ENCODE results near the gene TRIO. TPM values are rescaled to one million over a fixed set of nuclear protein-coding genes. Genes with fewer than 3 reads are reported as not detected.

TRIO gene
- total and polyA plus RNA-seq, 3 experiments from 2014 or later, result 0.89 to 4.4 (median 4.2) TPM

DNA sequence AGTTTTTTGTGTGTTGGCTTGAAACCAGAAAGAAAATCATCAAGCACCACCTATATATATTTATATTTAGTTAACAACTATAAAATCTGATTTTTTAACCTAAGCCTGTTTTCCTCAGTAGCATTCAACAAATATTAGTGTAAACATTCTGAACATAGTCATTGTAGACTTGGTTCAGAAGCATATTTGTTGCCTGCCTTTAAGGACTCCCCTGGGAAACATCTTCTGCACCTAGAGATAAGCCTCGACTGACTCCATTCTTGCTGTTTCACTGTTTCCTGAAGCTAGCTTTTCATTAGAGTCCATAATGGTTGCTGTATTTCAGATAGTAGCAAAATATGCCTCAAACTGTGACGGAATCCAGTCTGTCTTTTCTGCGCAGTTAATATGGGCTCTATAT, 123.5 kb downstream of the TRIO start:
- Mint-ChIP-seq H3K4me1 (peaks cover 6 to 10% (median 10%) of the 10 kb centered on the region in 3 donors), H3K36me3 (peaks cover 0 to 5% (median 0%) of the 10 kb centered on the region in 3 donors), H3K27ac (no peak overlapping the region), H3K27me3 (peaks cover 13 to 52% of the 10 kb centered on the region in 2 donors), H3K4me3 (no peak overlapping the region), H3K9me3 (peaks cover 0 to 16% (median 0%) of the 10 kb centered on the region in 5 donors)
- DNase-seq, result no peak
- CTCF ChIA-PET, result no interaction called here
- POLR2A ChIA-PET, result no interaction called here
- H3K4me1 ChIP-seq (ENCODE audit: insufficient read depth, low read length), result peaks cover 5% of the 10 kb centered on the region
- H3K36me3 ChIP-seq (ENCODE audit: insufficient read depth, low read length), result no peaks in the 10 kb centered on the region
- H3K4me3 ChIP-seq (ENCODE audit: low read length), result no peak overlapping the region
- no peak overlapping the region for H3K27ac ChIP-seq (ENCODE audit: low read depth, low read length)
- no peaks in the 10 kb centered on the region for H3K27me3 ChIP-seq (ENCODE audit: insufficient read depth, low read length, poor library complexity, severe bottlenecking)
- no peaks in the 10 kb centered on the region for H3K9me3 ChIP-seq (ENCODE audit: low read length)

DNA sequence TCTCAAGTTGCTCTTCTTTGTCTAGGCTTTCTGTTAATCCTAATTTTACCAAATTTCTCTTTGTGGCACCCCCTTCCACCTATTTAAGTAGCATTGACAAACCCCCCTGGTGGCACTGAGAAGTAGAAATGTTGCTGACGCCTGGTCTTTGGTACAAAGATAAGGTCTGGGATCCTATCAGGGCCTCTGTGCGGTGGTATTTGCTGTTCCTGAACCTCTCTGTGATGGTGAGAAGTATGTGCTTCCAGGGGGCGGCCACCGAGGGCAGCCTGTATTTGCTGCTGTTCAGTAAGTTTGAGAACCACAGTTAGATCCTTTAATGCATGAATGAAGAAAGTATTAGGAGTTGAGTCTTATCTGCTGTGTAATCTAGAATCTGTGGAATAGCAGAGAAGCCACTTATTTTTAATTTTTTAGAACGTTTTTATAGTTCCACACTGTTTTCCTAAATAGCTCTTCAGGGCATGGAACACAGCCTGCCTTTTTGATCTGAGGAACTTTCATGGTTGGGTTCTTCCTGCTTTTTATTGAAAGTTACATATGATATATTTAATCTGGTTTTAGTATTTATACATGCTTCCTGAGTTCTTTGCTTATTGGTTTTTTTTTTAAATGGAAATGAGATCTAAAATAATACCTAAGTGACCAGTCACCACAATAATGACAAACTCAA, 124.2 kb downstream of the TRIO start:
- no peaks in the 10 kb centered on the region for H3K27me3 ChIP-seq (ENCODE audit: insufficient read depth, low read length, poor library complexity, severe bottlenecking)
- Mint-ChIP-seq H3K4me1 (peaks cover 6 to 10% (median 10%) of the 10 kb centered on the region in 3 donors), H3K4me3 (no peak overlapping the region), H3K9me3 (peaks cover 0 to 16% (median 0%) of the 10 kb centered on the region in 5 donors), H3K27ac (no peak overlapping the region), H3K27me3 (peaks cover 14 to 55% of the 10 kb centered on the region in 2 donors), H3K36me3 (peaks cover 0 to 8% (median 0%) of the 10 kb centered on the region in 3 donors)
- no peak for DNase-seq
- H3K4me3 ChIP-seq (ENCODE audit: low read length), result no peak overlapping the region
- no peaks in the 10 kb centered on the region for H3K9me3 ChIP-seq (ENCODE audit: low read length)
- ChIA-PET POLR2A (no interaction called here), CTCF (no interaction called here)
- no peak overlapping the region for H3K27ac ChIP-seq (ENCODE audit: low read depth, low read length)
- H3K4me1 ChIP-seq (ENCODE audit: insufficient read depth, low read length), result peaks cover 5% of the 10 kb centered on the region
- H3K36me3 ChIP-seq (ENCODE audit: insufficient read depth, low read length), result no peaks in the 10 kb centered on the region

- POLR2A ChIA-PET, result no interaction called here
Observed at GRCh38 chr5:14267991-14268708, 125.0 kb downstream of the TRIO start.

DNA sequence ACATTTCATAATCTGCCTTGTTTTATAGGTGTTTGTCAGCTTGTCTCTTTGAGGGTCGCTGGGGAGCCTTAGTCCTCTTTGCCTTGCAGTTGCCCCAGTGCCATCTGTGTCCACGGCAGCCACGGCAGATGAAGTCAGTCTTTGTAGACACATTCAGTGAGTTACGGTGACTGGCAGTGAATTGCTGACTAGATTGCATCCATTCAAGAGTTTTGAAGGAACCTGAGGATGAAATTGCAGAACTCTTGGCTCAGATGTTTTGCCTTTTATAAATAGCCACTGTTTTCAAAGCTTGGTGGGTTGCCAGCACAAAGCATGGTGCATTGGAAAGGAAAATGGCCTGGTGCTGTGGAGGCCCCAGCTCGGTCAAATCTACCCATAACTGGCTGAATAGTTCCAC, 125.6 kb downstream of the TRIO start:
- H3K27me3 ChIP-seq (ENCODE audit: insufficient read depth, low read length, poor library complexity, severe bottlenecking), result no peaks in the 10 kb centered on the region
- peaks cover 5% of the 10 kb centered on the region for H3K4me1 ChIP-seq (ENCODE audit: insufficient read depth, low read length)
- Mint-ChIP-seq H3K9me3 (peaks cover 0 to 10% (median 0%) of the 10 kb centered on the region in 5 donors), H3K36me3 (peaks cover 0 to 8% (median 0%) of the 10 kb centered on the region in 3 donors), H3K4me3 (no peak overlapping the region), H3K27me3 (peaks cover 14 to 61% of the 10 kb centered on the region in 2 donors), H3K27ac (no peak overlapping the region), H3K4me1 (peaks cover 6 to 10% (median 10%) of the 10 kb centered on the region in 3 donors)
- ChIA-PET CTCF (no interaction called here), POLR2A (no interaction called here)
- no peak for DNase-seq
- H3K9me3 ChIP-seq (ENCODE audit: low read length), result no peaks in the 10 kb centered on the region
- no peak overlapping the region for H3K4me3 ChIP-seq (ENCODE audit: low read length)
- no peaks in the 10 kb centered on the region for H3K36me3 ChIP-seq (ENCODE audit: insufficient read depth, low read length)
- no peak overlapping the region for H3K27ac ChIP-seq (ENCODE audit: low read depth, low read length)

More at GRCh38 chr5:14267991-14268708, 125.0 kb downstream of the TRIO start:
- H3K36me3 ChIP-seq (ENCODE audit: insufficient read depth, low read length), result no peaks in the 10 kb centered on the region
- Mint-ChIP-seq H3K4me1 (peaks cover 6 to 10% (median 10%) of the 10 kb centered on the region in 3 donors), H3K27ac (no peak overlapping the region), H3K4me3 (no peak overlapping the region), H3K36me3 (peaks cover 0 to 8% (median 0%) of the 10 kb centered on the region in 3 donors), H3K27me3 (peaks cover 14 to 56% of the 10 kb centered on the region in 2 donors), H3K9me3 (peaks cover 0 to 12% (median 0%) of the 10 kb centered on the region in 5 donors)
- peaks cover 5% of the 10 kb centered on the region for H3K4me1 ChIP-seq (ENCODE audit: insufficient read depth, low read length)
- H3K4me3 ChIP-seq (ENCODE audit: low read length), result no peak overlapping the region
- DNase-seq, result no peak
- CTCF ChIA-PET, result no interaction called here
- no peaks in the 10 kb centered on the region for H3K27me3 ChIP-seq (ENCODE audit: insufficient read depth, low read length, poor library complexity, severe bottlenecking)
- no peaks in the 10 kb centered on the region for H3K9me3 ChIP-seq (ENCODE audit: low read length)
- H3K27ac ChIP-seq (ENCODE audit: low read depth, low read length), result no peak overlapping the region

DNA sequence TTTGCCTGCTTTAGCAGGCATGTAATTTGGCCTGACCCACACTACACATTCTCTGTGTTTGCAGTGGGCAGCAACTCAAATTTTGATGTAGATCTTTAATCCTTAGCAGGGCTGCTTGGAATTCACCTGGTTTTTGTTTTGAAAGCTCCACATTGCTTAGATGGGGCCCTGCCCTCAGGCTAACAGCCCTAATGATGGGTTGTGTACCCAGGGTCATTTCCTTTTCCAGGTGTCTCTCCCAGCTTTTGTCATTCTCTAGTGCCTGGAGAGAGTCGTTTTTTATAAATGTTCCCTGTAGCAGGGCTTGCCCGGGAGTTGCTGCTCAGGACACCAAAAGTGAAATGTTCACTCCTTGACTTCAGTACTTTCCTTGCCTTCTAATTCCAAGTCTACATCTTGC, 126.3 kb downstream of the TRIO start:
- Mint-ChIP-seq H3K4me1 (peaks cover 6 to 10% (median 10%) of the 10 kb centered on the region in 3 donors), H3K36me3 (peaks cover 0 to 8% (median 0%) of the 10 kb centered on the region in 3 donors), H3K27me3 (peaks cover 14 to 65% of the 10 kb centered on the region in 2 donors), H3K27ac (no peak overlapping the region), H3K9me3 (peaks cover 0 to 10% (median 0%) of the 10 kb centered on the region in 5 donors), H3K4me3 (no peak overlapping the region)
- Histone ChIP-seq H3K36me3 (ENCODE audit: insufficient read depth, low read length) (no peaks in the 10 kb centered on the region), H3K4me1 (ENCODE audit: insufficient read depth, low read length) (peaks cover 5% of the 10 kb centered on the region), H3K4me3 (ENCODE audit: low read length) (no peak overlapping the region), H3K27me3 (ENCODE audit: insufficient read depth, low read length, poor library complexity, severe bottlenecking) (no peaks in the 10 kb centered on the region), H3K9me3 (ENCODE audit: low read length) (no peaks in the 10 kb centered on the region), H3K27ac (ENCODE audit: low read depth, low read length) (no peak overlapping the region)
- CTCF ChIA-PET, result interaction anchor here (1.2 kb wide), 1 partner anchor 25 kb away, joined by 3 read pairs; no protein-coding TSS in a partner anchor
- no peak for DNase-seq
- POLR2A ChIA-PET, result no interaction called here

DNA sequence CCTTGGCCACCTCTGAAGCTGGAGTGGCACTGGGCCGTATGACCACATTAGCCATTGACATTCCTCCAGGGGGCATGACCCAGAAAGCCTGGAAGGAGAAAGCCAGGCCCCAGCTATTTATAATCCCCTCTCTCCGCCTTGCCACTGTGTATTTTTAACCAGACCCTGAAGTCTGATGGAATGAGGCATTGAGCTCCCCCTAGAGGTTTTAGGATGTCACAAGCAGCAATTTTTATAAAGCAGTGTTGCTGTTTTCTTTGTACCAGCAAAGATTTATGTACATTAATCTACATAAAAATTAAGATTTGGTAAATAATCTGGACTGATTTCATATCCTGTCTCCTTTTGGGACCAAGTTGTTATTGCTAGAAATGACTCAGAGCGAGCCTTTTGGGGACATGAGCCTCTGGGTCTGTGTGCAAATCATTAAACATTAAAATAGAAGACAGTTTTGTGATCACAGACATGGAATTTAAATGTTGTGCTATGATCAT, 127.1 kb downstream of the TRIO start:
- peaks cover 0 to 8% (median 0%) of the 10 kb centered on the region in 3 donors for H3K36me3 Mint-ChIP-seq
- Histone ChIP-seq H3K4me1 (ENCODE audit: insufficient read depth, low read length) (no peaks in the 10 kb centered on the region), H3K36me3 (ENCODE audit: insufficient read depth, low read length) (no peaks in the 10 kb centered on the region), H3K4me3 (ENCODE audit: low read length) (no peak overlapping the region), H3K9me3 (ENCODE audit: low read length) (no peaks in the 10 kb centered on the region), H3K27ac (ENCODE audit: low read depth, low read length) (no peak overlapping the region), H3K27me3 (ENCODE audit: insufficient read depth, low read length, poor library complexity, severe bottlenecking) (no peaks in the 10 kb centered on the region)
- peaks cover 11 to 67% of the 10 kb centered on the region in 2 donors for H3K27me3 Mint-ChIP-seq
- peak in 1 of 5 donors; percentile 3 for DNase-seq
- peaks cover 0 to 4% (median 4%) of the 10 kb centered on the region in 3 donors for H3K4me1 Mint-ChIP-seq
- ChIA-PET CTCF (interaction anchor here (1.2 kb wide), 1 partner anchor 26 kb away, joined by 3 read pairs; no protein-coding TSS in a partner anchor), POLR2A (no interaction called here)
- H3K27ac Mint-ChIP-seq, result no peak overlapping the region
- H3K9me3 Mint-ChIP-seq, result peaks cover 0 to 10% (median 0%) of the 10 kb centered on the region in 5 donors
- no peak overlapping the region for H3K4me3 Mint-ChIP-seq

DNA sequence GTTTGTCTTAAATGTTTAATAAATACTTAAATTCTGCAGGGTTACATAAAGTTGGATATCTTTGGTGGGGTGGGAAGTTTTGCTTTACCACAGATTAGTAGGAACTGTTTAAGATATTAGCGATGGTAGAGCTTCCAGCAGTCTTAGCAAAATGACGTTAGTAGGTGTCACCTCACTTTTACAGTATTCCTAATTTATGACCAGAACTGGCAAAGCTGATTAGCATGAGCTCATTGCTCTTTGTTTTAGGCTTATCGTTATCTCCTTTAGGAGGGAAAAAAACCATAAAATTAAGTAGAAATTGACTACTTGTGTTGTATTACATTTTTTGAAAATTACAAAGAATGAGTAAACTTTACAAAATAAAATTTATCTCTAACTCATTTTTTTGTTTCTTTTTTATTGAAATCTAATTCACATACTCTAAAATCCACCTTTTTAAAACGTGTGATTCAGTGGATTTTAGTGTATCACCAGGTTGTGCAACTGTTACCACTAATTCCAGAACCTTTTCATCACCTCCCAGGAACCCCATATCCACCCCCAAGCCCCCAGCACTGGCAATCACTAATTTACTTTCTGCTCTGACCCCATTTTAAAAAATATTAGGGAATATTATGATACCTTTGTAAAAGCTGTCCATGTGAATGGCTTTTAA, 129.5 kb downstream of the TRIO start:
- peaks cover 0 to 8% (median 0%) of the 10 kb centered on the region in 3 donors for H3K36me3 Mint-ChIP-seq
- ChIA-PET CTCF (interaction anchor here (0.8 kb wide), 1 partner anchor 12 kb away, joined by 3 read pairs; no protein-coding TSS in a partner anchor), POLR2A (no interaction called here)
- no peaks in the 10 kb centered on the region for H3K27me3 ChIP-seq (ENCODE audit: insufficient read depth, low read length, poor library complexity, severe bottlenecking)
- no peak overlapping the region for H3K27ac Mint-ChIP-seq
- no peaks in the 10 kb centered on the region for H3K4me1 ChIP-seq (ENCODE audit: insufficient read depth, low read length)
- no peak for DNase-seq
- H3K27ac ChIP-seq (ENCODE audit: low read depth, low read length), result no peak overlapping the region
- H3K4me3 Mint-ChIP-seq, result no peak overlapping the region
- no peaks in the 10 kb centered on the region for H3K4me1 Mint-ChIP-seq
- H3K9me3 ChIP-seq (ENCODE audit: low read length), result no peaks in the 10 kb centered on the region
- H3K9me3 Mint-ChIP-seq, result peaks cover 0 to 5% (median 0%) of the 10 kb centered on the region in 5 donors
- peaks cover 14 to 70% of the 10 kb centered on the region in 2 donors for H3K27me3 Mint-ChIP-seq
- H3K36me3 ChIP-seq (ENCODE audit: insufficient read depth, low read length), result no peaks in the 10 kb centered on the region
- no peak overlapping the region for H3K4me3 ChIP-seq (ENCODE audit: low read length)

Measured in CD8-positive, alpha-beta memory T cell (primary cell).